ENCODE measurements around the gene C1QTNF8. TPM values are rescaled to one million over a fixed set of nuclear protein-coding genes. Genes with fewer than 3 reads are reported as not detected.

The C1QTNF8 gene
- total RNA-seq, 1 donor from 2014 or later: not detected

DNA sequence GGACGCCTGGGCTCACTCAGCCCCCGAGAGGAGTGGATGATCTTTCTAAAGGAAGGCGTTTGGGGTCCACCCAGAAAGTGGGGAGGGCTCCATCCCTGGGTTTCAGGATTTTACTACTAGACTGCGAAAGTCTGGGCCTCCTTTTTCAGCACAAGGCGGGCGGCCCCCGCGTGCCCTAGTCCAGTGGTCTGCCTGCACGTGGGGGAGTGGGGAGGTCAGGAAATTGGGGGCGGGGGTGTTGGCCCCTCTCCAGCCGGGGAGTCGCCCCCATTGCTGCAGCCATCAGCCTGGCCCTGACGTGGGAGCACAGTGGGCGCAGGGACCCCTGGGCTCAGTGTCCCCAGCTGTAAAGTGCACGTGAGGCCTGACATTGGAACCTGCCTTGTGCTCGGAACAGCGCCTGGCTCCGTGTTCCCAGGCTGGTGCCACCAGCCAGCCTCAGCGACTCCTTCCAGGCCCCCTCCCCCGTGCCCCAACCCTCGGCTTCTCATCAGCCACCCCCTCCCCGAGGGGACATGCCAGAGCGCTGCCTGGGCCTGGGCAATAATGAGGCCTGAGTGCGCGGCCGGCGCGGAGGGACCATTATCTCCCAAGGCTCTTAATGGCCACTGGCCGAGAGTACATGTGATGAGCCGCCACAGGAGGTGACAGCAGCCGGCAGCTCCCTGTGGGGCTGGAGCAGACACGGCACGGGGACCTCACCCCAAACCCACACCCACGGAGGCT, 2.4 kb upstream of the C1QTNF8 start:
- no peak overlapping the region for H3K27ac Mint-ChIP-seq
- no peaks in the 10 kb centered on the region for H3K9me3 Mint-ChIP-seq
- H3K36me3 Mint-ChIP-seq: no peaks in the 10 kb centered on the region
- H3K4me1 Mint-ChIP-seq (ENCODE audit: unreplicated experiment): no peaks in the 10 kb centered on the region
- no peaks in the 10 kb centered on the region for H3K27me3 Mint-ChIP-seq
- TF ChIP-seq CTCF (conservative IDR thresholded peaks at IDR 0.05): no peak
- no peak for DNase-seq (ENCODE audit: extremely low spot score, unreplicated experiment)
- no peak overlapping the region for H3K4me3 Mint-ChIP-seq

DNA sequence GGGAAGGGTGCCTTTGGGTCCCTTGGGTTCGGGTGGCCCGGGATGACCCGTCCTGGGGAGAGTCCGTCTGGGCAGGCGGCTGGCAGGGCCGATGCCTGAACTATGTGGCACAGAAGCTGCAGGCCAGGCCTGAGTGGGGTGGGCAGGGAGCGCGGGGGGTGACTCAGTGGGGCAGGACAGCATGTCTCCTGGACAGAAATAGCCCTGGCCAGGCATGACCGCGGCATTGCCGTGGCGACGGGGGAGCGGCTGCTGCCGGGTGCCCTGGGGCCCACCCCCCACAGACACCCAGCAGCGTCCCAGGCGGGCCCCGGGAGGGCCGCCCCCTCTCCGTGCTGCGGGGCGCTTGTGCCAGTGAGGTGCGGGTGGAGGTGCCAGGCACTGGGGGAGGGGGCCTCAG, 1.8 kb upstream of the C1QTNF8 start:
- TF ChIP-seq CTCF (conservative IDR thresholded peaks at IDR 0.05): no peak
- no peaks in the 10 kb centered on the region for H3K36me3 Mint-ChIP-seq
- no peaks in the 10 kb centered on the region for H3K27me3 Mint-ChIP-seq
- no peak overlapping the region for H3K27ac Mint-ChIP-seq
- no peaks in the 10 kb centered on the region for H3K4me1 Mint-ChIP-seq (ENCODE audit: unreplicated experiment)
- DNase-seq (ENCODE audit: extremely low spot score, unreplicated experiment): no peak
- H3K9me3 Mint-ChIP-seq: no peaks in the 10 kb centered on the region
- no peak overlapping the region for H3K4me3 Mint-ChIP-seq

DNA sequence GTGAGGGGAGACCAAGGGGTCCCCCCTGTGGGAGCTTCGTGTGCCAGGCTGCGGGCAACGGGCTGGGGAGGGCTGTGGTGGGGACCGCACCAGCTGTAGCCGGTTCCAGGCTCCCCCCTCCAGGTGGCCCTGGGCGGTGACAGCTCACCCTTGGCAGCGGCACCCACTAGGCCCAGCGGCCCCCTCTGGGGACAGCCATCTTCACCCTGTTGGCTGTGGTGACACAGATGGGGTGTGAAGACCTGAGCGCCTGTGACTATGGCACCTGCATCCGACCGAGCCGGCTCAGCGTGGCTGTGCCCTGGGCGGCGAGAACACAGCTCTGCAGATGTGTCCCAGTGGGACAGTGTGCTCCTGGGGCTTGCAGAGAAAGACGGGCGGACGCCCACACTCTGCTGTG, 1.1 kb upstream of the C1QTNF8 start:
- H3K36me3 Mint-ChIP-seq: no peaks in the 10 kb centered on the region
- H3K9me3 Mint-ChIP-seq: no peaks in the 10 kb centered on the region
- DNase-seq (ENCODE audit: extremely low spot score, unreplicated experiment): no peak
- no peak for TF ChIP-seq CTCF (conservative IDR thresholded peaks at IDR 0.05)
- no peaks in the 10 kb centered on the region for H3K27me3 Mint-ChIP-seq
- H3K4me1 Mint-ChIP-seq (ENCODE audit: unreplicated experiment): no peaks in the 10 kb centered on the region
- no peak overlapping the region for H3K27ac Mint-ChIP-seq
- no peak overlapping the region for H3K4me3 Mint-ChIP-seq

DNA sequence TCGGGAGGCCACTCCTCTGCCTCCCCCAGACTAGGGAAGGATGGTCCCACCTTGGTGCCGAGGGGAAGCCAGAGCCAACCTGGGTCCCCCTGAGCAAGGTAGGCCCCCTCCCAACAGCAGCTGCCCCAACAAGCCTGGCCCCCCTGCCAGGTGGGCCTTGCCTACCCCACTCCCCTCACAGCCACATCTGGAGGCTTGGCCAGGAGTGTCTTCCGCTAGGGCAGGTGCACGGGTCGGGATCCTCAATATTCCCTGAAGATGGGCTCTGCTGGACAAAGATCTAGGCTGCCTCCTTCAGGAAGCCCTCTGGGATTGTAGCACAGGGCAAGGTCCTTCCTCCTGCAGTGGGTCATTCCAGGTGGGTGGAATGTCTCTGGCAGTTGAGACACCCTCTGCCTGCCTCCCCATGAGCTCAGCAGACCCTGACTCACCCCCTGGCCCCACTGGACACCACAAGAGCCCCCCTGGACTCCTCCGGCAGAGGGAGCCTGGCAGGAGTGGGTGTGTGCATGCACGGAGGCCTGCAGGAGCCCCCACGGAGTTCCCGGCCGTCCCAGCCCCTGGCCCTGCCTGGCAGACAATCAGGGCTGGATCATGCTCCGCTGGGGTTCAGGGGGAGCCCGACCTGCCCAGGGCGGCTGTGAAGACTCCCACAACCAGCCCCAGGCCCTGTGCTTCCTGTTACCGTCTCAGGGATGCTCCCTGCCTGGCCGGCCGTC, 435 bp downstream of the C1QTNF8 start:
- Mint-ChIP-seq H3K4me3 (no peak overlapping the region), H3K9me3 (no peaks in the 10 kb centered on the region), H3K4me1 (ENCODE audit: unreplicated experiment) (no peaks in the 10 kb centered on the region), H3K27me3 (no peaks in the 10 kb centered on the region), H3K27ac (no peak overlapping the region), H3K36me3 (no peaks in the 10 kb centered on the region)
- TF ChIP-seq CTCF (conservative IDR thresholded peaks at IDR 0.05): no peak
- no peak for DNase-seq (ENCODE audit: extremely low spot score, unreplicated experiment)

DNA sequence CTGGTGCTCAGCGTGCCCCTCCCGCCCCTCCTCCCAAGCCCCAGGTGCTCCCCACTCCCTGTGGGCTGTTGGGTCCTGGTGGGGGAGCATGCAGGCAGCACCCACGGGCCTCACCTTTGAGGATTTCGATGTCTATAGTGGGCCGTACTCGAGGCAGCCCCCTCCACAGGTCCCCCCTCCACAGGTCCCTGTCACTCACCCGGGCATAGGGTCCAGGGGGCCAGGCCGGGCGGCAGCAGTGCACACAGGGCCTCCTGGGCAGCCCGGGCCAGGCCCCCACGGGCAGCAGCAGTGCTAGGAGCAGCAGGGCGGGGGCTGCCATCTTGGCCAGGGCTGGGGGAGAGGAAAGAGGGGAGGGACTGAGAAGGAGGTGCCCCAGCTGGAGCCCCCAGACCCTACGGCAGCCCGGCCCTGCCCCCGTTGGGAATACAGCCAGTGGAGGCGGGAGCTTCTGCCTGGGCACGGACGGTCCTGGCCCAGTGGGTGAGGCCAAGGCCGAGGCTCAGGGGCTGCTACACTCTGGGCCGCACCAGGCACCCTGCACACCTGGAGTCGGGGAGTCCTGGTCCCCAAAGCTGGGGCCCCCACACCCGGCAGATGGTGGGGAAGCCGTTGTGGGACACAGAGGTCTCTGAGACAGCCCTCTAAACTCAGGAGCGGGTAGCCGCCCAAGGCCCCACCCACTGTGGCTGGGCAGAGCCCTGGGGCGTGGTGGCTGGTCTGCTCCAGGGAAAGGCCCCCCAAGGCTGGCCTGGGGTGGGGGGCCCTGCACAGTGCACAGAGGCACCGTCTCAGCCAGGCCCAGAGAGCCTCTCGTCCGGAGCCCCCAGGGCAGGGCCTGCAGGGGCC, 1.2 kb downstream of the C1QTNF8 start:
- Mint-ChIP-seq H3K36me3 (no peaks in the 10 kb centered on the region), H3K27me3 (no peaks in the 10 kb centered on the region), H3K9me3 (no peaks in the 10 kb centered on the region), H3K27ac (no peak overlapping the region), H3K4me3 (no peak overlapping the region), H3K4me1 (ENCODE audit: unreplicated experiment) (no peaks in the 10 kb centered on the region)
- no peak for TF ChIP-seq CTCF (conservative IDR thresholded peaks at IDR 0.05)
- DNase-seq (ENCODE audit: extremely low spot score, unreplicated experiment): no peak
